ENCODE results near the gene CFAP47. TPM values are rescaled to one million over a fixed set of nuclear protein-coding genes. Genes with fewer than 3 reads are reported as not detected.

The CFAP47 gene
- total and polyA plus RNA-seq, 2 of the 13 experiments (the other 11 are each of a cell fraction or from before 2014, with no cell fraction given): not detected

DNA sequence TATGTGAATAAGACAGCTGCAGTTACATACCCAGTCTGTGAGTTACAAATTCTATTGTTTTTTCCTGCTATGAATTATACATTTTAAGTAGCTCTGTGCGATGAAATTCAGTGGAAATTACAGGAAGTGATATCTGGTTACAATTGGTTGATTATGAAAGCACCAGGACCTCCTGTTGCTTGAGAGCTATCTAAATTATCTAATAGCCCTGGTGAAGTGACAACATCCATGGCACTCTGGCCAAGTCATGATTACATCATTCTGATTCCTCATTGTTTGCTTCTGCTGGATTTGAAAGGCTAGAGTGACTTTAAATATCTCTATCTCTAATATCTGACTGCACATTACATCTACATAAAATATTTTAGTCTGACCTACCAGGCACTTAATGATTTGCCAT, 515.0 kb downstream of the CFAP47 start:
- 73% methylated on average over 1 of the region's 1 CpG for WGBS (ENCODE audit: low lambda C conversion rate)

More for the DNA sequence above, 515.0 kb downstream of the CFAP47 start:
- no peaks in the 10 kb centered on the region for H4K20me1 ChIP-seq (ENCODE audit: insufficient read depth, low read length)
- DNase-seq (ENCODE audit: low spot score) (no peak), ATAC-seq (no peak), FAIRE-seq (no peak)
- ChIA-PET POLR2A (no interaction called here), CTCF (ENCODE audit: low intra/inter-chr PET ratio, low total read pairs) (no interaction called here)
- H2AFZ ChIP-seq (ENCODE audit: low read length): no peak overlapping the region
- no TSS peak for BruUV-seq (replicated peaks)
- intact Hi-C loops (cut with micrococcal nuclease; ENCODE audit: unreplicated experiment): no loop called here
- H3K27me3 ChIP-seq (ENCODE audit: control insufficient read depth in 1 of 2, insufficient read depth in 2 of 2, low read length in 2 of 2): no peaks in the 10 kb centered on the region
- no peak overlapping the region for H3K9ac ChIP-seq (ENCODE audit: insufficient read depth, low read depth, low read length)
- no peak overlapping the region for H3K4me3 ChIP-seq (replicated peaks in 1 of 3; ENCODE audit: insufficient read depth in 1 of 3, low read depth in 2 of 3, low read length in 3 of 3)
- H3K4me2 ChIP-seq (ENCODE audit: low read depth, low read length): no peak overlapping the region
- H3K4me1 ChIP-seq (ENCODE audit: insufficient read depth, low read length): no peaks in the 10 kb centered on the region
- H3K9me3 ChIP-seq (ENCODE audit: low read length): no peaks in the 10 kb centered on the region
- H3K36me3 ChIP-seq (replicated peaks in 1 of 2; ENCODE audit: control insufficient read depth in 1 of 2, insufficient read depth in 2 of 2, low read length in 2 of 2): no peaks in the 10 kb centered on the region
- no peak for TF ChIP-seq MBNL3 (CRISPR knock-in tag; conservative IDR thresholded peaks at IDR 0.05)
- no peak for TF ChIP-seq NCOA1 (CRISPR knock-in tag; IDR thresholded peaks at IDR 0.05)
- TF ChIP-seq ATF7-NPFF (CRISPR knock-in tag; IDR thresholded peaks at IDR 0.05; ENCODE audit: low read depth): no peak
- TF ChIP-seq ZNF549 (CRISPR knock-in tag; IDR thresholded peaks at IDR 0.05): no peak
- no peak for TF ChIP-seq FOXM1 (CRISPR knock-in tag; IDR thresholded peaks at IDR 0.05)
- no peak for TF ChIP-seq ZNF281 (CRISPR knock-in tag; IDR thresholded peaks at IDR 0.05; ENCODE audit: borderline replicate concordance)
- no peak for TF ChIP-seq CCAR2 (optimal IDR thresholded peaks at IDR 0.05; ENCODE audit: low read depth, low read length)
- no peak for TF ChIP-seq MAFG (CRISPR knock-in tag; IDR thresholded peaks at IDR 0.05)
- no peak for TF ChIP-seq ZNF747 (CRISPR knock-in tag; IDR thresholded peaks at IDR 0.05; ENCODE audit: borderline replicate concordance)
- TF ChIP-seq, protein P1, sequence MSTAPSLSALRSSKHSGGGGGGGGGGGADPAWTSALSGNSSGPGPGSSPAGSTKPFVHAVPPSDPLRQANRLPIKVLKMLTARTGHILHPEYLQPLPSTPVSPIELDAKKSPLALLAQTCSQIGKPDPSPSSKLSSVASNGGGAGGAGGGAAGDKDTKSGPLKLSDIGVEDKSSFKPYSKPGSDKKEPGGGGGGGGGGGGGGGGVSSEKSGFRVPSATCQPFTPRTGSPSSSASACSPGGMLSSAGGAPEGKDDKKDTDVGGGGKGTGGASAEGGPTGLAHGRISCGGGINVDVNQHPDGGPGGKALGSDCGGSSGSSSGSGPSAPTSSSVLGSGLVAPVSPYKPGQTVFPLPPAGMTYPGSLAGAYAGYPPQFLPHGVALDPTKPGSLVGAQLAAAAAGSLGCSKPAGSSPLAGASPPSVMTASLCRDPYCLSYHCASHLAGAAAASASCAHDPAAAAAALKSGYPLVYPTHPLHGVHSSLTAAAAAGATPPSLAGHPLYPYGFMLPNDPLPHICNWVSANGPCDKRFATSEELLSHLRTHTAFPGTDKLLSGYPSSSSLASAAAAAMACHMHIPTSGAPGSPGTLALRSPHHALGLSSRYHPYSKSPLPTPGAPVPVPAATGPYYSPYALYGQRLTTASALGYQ (CRISPR knock-in tag; IDR thresholded peaks at IDR 0.05): no peak
- no peak for TF ChIP-seq ZNF800 (CRISPR knock-in tag; IDR thresholded peaks at IDR 0.05)
- no peak for TF ChIP-seq ZNF350 (CRISPR knock-in tag; IDR thresholded peaks at IDR 0.05; ENCODE audit: borderline replicate concordance, low read depth)
- no peak for TF ChIP-seq LCORL (IDR thresholded peaks at IDR 0.05)
- no peak for TF ChIP-seq LCORL (CRISPR knock-in tag; IDR thresholded peaks at IDR 0.05)
- TF ChIP-seq TCF12 (IDR thresholded peaks at IDR 0.05): no peak
- no peak for TF ChIP-seq TCF12 (CRISPR knock-in tag; IDR thresholded peaks at IDR 0.05)
- no peak for TF ChIP-seq NFRKB (IDR thresholded peaks at IDR 0.05)
- TF ChIP-seq, protein P2, sequence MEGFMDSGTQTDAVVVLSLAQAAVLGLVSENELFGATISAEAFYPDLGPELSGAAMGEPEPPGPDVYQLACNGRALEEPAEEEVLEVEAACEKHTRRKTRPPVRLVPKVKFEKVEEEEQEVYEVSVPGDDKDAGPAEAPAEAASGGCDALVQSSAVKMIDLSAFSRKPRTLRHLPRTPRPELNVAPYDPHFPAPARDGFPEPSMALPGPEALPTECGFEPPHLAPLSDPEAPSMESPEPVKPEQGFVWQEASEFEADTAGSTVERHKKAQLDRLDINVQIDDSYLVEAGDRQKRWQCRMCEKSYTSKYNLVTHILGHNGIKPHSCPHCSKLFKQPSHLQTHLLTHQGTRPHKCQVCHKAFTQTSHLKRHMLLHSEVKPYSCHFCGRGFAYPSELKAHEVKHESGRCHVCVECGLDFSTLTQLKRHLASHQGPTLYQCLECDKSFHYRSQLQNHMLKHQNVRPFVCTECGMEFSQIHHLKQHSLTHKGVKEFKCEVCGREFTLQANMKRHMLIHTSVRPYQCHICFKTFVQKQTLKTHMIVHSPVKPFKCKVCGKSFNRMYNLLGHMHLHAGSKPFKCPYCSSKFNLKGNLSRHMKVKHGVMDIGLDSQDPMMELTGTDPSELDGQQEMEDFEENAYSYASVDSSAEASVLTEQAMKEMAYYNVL (CRISPR knock-in tag; IDR thresholded peaks at IDR 0.05; ENCODE audit: borderline replicate concordance): no peak
- no peak overlapping the region for H3K27ac ChIP-seq (ENCODE audit: extremely low read length, insufficient read depth, low read length)
- in situ Hi-C loops (cut with HindIII; ENCODE audit: extremely low pct_ligation_motif_present, low pct_unique_long_range_greater_than_20kb): no loop called here
- H3K79me2 ChIP-seq (ENCODE audit: insufficient read depth, low read length): no peaks in the 10 kb centered on the region

Data from HepG2 (cell line).